ENCODE data around the gene RETREG3. TPM values are rescaled to one million over a fixed set of nuclear protein-coding genes. Genes with fewer than 3 reads are reported as not detected.

Gene RETREG3
- total and polyA plus RNA-seq, 2 experiments from 2014 or later: 48.0 to 56.4 TPM

GRCh38 chr17:42538482-42538881, 70.7 kb downstream of the RETREG3 start:
- no peak for DNase-seq (ENCODE audit: low read depth in 1 of 2, low spot score in 1 of 2)
- peaks cover 2% of the 10 kb centered on the region for H3K4me1 ChIP-seq (ENCODE audit: low read depth)
- TF ChIP-seq CTCF (IDR thresholded peaks at IDR 0.05; ENCODE audit: low read depth, low read length): no peak
- peaks cover 2% of the 10 kb centered on the region for H3K36me3 ChIP-seq
- no peak overlapping the region for H3K4me3 ChIP-seq
- no peaks in the 10 kb centered on the region for H3K9me3 ChIP-seq (ENCODE audit: low read depth)
- H3K27ac ChIP-seq: no peak overlapping the region
- H3K27me3 ChIP-seq: no peaks in the 10 kb centered on the region

- TF ChIP-seq CTCF (IDR thresholded peaks at IDR 0.05; ENCODE audit: low read depth, low read length): no peak
- DNase-seq (ENCODE audit: low read depth in 1 of 2, low spot score in 1 of 2): no peak
- Histone ChIP-seq H3K27me3 (no peaks in the 10 kb centered on the region), H3K4me3 (no peak overlapping the region), H3K9me3 (ENCODE audit: low read depth) (no peaks in the 10 kb centered on the region), H3K4me1 (ENCODE audit: low read depth) (peaks cover 2% of the 10 kb centered on the region), H3K36me3 (no peaks in the 10 kb centered on the region), H3K27ac (no peak overlapping the region)
Observed at GRCh38 chr17:42537826-42538451, 71.2 kb downstream of the RETREG3 start.

- no peaks in the 10 kb centered on the region for H3K9me3 ChIP-seq (ENCODE audit: low read depth)
- no peaks in the 10 kb centered on the region for H3K36me3 ChIP-seq
- no peaks in the 10 kb centered on the region for H3K27me3 ChIP-seq
- peaks cover 2% of the 10 kb centered on the region for H3K4me1 ChIP-seq (ENCODE audit: low read depth)
- H3K27ac ChIP-seq: no peak overlapping the region
- TF ChIP-seq CTCF (IDR thresholded peaks at IDR 0.05; ENCODE audit: low read depth, low read length): no peak
- DNase-seq (ENCODE audit: low read depth in 1 of 2, low spot score in 1 of 2): no peak
- H3K4me3 ChIP-seq: peak overlapping the region; percentile 41
Observed at GRCh38 chr17:42537156-42537805, 71.9 kb downstream of the RETREG3 start.

GRCh38 chr17:42536372-42537155, 72.6 kb downstream of the RETREG3 start:
- H3K27ac ChIP-seq: peak overlapping the region; percentile 34

GRCh38 chr17:42536048-42536371, 73.2 kb downstream of the RETREG3 start, which contains the start of gene NAGLU:
Gene NAGLU (plus strand): TSS chr17:42536241. CDS start chr17:42536273, 32 bp downstream.
- Histone ChIP-seq H3K27me3 (no peaks in the 10 kb centered on the region), H3K4me1 (ENCODE audit: low read depth) (peaks cover 2% of the 10 kb centered on the region), H3K9me3 (ENCODE audit: low read depth) (no peaks in the 10 kb centered on the region), H3K4me3 (peak within 1 kb of the TSS; percentile 41), H3K27ac (peak within 1 kb of the TSS; percentile 34), H3K36me3 (no peaks in the 10 kb centered on the region)
- TF ChIP-seq CTCF (IDR thresholded peaks at IDR 0.05; ENCODE audit: low read depth, low read length): no peak
- DNase-seq (ENCODE audit: low read depth in 1 of 2, low spot score in 1 of 2): peak; percentile 92

More at GRCh38 chr17:42536372-42537155, 72.6 kb downstream of the RETREG3 start:
- H3K9me3 ChIP-seq (ENCODE audit: low read depth): no peaks in the 10 kb centered on the region
- peak; percentile 87 to 92 for DNase-seq (ENCODE audit: low read depth in 1 of 2, low spot score in 1 of 2)
- no peaks in the 10 kb centered on the region for H3K36me3 ChIP-seq
- TF ChIP-seq CTCF (IDR thresholded peaks at IDR 0.05; ENCODE audit: low read depth, low read length): no peak
- no peaks in the 10 kb centered on the region for H3K27me3 ChIP-seq
- H3K4me3 ChIP-seq: peak overlapping the region; percentile 41
- peaks cover 2% of the 10 kb centered on the region for H3K4me1 ChIP-seq (ENCODE audit: low read depth)

Measured in cardiac muscle cell (in vitro differentiated cells and primary cell).